NCI-H82 treated with DMSO at 0.1 percent for 48 hours (cell line): Measurements from ENCODE around the gene SMC6.
A peak's percentile ranks its signal among the peaks of the same experiment; 100 is the strongest.

Source experiments
- DNase-seq: peaks from one replicate; lab custom pipeline; 2025; ENCODE audit not compliant: unreplicated experiment; lab: John Stamatoyannopoulos, UW

Gene SMC6

DNA sequence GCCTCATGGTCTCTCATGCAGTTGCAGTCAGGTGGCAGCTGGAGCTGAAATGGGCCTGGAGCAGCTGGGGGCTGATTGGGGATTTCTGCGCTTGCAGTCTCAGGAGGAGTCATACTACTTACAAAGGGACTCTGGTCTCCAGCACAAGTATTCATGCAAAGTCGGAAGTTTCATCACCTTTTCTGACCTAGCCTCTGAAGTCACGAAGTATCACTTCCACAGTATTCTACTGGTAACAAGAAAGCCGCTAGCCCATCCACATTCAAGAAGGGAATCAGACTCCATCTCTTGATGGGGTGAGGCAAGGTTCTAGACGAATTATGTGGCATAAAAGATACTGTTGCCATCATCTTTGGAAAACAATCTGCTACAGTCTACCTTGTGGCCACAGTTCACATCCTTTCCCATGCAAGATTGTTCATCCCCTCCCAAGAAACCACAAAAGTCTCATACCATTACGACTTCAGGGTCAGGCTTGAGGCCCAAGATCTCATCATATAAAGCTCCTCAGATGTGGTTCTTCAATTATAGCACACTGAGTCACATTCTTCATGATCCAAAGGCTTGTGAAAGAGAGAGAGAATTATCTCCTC is 95.3 kb downstream of the SMC6 start:
- no peak for DNase-seq

DNA sequence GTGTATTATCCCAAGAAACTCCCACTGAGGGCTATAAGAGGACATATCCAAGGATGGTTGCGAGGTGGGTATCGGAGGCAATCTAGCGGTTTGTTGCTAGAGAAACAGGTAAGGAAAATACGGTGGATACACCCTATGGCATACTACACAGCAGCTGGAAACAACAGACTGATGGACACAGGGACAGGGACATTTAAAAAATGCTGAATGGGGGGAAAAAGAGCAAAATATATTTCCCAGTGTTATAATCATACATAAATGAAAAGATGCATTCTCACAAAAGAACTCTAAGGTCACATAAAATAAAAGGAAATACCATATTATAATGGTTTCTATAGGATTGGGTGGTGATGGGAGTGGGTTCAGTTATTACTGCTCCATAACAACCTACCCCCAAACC is 95.9 kb downstream of the SMC6 start:
- DNase-seq: no peak

DNA sequence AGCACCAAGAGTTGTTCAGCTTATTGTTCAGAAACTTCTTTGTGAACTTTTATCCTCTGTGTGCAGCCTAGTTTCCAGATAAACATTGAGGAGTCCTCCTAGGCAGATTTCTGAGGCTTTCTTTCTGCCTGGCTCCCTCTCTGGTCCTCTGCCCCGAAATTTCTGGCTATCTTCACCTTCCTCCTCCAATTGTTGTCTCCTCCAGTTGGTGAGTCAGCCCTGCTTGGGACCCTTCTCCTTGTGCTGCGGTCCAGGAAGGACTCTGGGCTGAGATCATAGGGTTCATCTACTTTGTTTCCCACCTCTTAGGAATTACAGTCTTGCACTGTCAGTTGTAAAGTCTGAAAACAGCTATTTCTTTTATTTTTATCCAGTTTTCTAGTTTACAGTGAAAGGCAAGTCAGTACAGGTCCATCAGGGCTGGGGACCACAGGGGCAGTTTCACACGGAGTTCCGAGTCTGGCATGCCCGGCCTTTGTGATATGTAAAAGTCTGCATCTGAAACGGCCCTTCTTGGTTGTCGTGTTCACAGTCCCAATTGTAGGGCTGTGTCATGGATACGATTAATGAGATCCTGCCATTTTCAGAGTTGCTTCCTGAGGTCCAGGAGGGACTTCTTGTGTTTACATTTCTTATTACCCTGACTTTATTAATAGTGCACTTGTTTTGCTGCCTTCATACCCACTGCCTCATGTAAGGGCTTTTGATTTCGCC is 100.8 kb downstream of the SMC6 start:
- DNase-seq: no peak

DNA sequence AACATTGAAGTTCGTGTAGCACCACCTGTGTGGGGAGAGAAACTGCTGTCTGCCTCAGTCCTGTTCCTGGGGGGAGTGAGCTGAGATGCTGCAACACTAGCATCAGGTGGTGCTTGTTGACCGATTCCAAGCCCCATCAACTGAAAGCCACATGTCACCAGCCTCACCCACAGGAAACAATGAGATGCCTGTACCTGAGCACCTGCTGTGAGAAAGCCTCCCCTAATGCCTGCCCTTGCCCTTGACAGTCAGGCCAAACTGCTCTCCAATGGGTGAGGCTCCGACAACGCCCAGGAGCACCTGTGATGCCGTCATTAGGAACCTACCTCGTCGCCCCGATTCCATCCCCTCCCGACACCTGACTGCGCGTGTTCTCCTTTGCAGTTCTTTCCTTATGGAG is 104.6 kb downstream of the SMC6 start:
- DNase-seq: no peak

DNA sequence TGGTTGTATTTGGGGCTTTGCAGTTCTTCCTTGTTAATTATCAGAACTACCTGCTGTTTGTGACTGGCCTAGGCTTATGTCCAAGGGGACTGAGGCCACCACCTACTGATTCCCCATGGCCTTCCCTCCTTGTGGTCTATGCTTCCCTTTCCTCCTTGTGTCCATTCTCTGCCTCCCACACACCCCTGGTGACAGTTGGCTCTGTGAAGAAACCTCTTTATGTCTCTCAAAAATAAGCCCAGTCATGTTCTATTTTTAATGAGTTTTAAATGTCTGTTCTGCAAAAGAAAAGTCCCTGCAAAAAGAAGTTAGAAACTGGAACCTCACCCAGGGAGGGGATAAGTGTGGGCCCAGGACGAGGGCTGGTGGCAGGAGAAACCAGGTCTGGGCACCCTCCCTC is 105.0 kb downstream of the SMC6 start:
- no peak for DNase-seq

DNA sequence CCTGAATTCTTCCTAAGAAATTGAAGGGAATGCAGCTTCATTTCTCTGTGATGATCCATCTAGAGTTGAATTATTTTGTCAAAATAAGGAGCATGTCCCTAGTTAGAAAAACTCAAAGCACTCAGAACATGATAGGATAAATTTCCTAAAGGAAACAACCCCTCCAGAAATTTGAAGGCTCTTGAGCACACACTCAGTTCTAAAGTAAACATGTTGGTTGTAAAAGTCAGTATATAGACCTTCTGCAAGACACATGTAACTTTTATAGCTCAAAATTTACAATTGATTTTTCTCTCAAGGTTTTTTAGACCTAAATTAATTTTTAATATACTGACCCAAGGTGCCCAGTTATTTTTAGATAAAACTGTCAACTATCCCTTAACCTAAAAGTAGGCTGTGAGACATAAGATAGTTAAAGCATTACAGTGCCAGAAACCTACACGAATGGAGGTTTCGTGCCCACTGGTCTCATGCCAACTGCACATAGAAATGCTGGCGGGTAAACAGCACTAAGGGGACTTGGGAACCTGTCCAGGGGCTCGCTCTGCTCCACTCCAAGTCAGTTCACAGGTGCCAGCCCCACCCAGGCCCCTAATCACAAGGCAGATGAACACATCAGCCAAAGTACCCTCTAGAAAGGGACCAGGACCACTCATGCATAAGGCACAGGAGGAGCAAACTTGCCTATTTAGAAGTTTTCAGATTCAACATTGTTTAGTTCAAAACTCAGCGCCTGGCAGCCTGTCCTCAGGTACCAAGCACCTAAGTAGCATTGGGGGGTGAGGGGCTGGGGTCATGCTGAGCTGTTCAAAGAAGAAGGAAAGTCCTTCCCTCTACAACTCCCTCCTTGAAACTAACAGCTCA is 106.5 kb downstream of the SMC6 start:
- DNase-seq: no peak

DNA sequence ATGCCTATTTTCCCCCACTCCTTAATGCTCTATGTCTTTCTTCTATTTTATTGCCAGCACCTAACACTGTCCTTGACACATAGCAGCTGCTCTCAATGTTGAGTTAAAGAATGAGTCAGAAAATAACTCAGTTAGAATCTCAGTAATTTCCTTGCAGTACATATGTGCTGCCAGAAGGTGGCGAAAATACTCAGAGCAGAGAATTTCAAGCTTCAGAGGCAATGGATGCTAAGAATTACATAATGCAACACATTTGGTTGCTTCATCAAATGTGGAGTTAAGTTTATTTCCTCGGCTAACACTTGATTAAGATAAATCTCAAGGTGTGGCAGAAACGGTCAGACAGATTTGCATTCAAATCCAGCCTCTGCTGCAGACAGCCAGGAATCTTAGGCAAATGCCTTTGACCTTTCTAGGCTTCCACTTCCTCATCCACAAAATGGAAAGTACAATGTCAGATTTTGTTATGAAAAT is 107.5 kb downstream of the SMC6 start:
- peak; percentile 21 for DNase-seq

DNA sequence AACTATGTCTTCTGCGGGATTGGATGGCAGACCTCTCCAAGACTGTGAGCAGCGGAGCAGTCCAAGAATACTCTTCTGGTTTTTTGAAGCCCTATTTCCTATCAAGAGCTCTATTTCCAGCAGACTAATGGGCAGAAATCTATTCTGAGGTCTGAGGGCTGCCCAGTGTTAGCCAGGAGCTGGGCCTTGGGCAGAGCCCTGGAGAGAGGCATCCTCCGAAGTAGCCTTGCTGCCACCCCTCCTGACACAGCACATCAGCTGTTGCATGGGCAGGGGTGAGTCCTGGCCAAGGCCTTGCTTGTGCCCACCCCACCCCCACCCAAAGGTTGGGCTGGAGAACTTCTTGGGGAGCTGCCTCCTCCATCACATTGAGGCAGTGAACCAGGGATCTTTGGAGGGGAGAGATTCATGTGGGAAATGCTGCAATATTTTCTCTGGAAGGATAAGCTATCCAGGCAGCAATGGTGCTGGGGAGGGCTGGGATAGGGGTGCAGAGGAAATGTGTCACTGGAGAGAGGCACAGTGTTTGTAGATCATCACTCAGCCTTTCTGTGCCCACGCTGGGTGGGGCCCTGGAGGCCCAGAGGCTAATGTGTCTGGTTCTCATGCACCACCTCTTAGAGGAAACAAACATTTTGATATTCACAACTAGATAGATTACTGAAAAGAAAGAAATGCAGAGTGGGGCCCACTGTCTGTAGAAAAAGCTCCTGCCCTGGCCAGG is 108.5 kb downstream of the SMC6 start:
- no peak for DNase-seq

DNA sequence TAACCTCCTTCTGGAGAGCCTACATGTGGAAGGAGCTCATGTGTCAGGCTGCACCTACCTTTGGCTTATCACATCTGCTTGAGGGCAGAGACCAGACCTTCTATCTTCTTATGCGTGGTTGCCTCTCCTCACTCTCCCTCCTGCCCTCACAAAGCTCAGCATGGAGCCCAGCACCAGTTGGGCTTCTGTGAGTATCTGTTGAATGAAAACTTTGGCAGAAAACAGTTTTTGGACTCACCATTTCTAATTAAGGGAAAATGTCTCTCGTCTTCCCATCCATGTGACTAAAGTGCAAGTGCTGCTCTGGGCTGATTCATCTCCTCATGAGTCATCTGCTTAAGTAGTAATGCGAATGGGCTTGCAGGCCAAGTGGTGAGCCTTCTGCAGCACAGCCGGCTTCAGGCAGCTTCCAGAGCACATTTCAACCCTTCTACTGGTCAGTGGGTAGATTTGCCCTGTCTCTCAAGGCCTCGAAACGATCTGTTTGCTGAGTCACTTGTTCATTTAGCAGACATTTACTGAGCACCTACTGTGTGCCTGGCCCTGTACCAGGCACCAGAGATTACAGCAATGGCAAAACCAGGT is 110.5 kb downstream of the SMC6 start:
- no peak for DNase-seq

DNA sequence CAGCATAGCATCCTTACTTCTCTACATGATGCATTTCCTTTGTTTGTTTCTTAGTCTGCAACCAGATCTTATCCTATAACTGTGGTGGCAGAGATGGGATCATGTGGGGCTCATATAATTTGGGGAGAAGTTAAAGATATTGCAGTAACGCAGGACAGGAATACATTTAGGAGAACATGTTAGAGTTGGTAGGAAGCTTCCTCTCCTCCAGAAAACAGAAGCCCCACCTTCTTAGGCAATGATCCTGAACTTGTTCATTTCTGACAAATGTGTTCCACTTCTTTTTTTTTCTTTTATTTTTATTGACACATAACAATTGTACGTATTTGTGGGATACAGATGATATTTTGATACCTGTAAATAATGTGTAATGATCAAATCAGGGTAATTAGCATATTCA is 113.2 kb downstream of the SMC6 start:
- DNase-seq: no peak

DNA sequence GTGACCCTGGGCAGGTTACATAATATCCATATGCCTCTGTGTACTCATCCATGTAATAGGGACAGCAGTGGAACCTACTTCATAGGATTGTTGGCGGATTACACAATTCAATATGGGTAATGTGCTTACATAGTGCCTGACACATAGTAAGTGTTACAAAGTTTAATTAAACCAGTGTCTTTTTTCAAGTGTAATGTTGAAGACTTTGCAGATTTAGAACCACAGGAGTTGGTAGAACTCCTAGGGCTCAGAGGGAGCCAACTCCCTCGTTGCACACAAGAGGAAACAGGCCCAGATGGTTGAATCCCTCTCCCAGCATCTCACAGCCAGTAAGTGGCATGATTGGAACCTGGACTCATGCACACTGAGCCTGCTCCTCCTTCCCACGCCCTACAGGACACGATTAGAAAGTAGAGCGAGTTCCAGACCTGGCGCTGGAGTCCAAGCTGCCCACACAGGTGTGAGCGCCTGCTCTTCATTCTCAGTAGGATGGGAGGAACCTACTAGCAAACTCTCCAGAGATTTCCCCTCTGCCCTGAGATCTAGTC is 115.3 kb downstream of the SMC6 start:
- no peak for DNase-seq

DNA sequence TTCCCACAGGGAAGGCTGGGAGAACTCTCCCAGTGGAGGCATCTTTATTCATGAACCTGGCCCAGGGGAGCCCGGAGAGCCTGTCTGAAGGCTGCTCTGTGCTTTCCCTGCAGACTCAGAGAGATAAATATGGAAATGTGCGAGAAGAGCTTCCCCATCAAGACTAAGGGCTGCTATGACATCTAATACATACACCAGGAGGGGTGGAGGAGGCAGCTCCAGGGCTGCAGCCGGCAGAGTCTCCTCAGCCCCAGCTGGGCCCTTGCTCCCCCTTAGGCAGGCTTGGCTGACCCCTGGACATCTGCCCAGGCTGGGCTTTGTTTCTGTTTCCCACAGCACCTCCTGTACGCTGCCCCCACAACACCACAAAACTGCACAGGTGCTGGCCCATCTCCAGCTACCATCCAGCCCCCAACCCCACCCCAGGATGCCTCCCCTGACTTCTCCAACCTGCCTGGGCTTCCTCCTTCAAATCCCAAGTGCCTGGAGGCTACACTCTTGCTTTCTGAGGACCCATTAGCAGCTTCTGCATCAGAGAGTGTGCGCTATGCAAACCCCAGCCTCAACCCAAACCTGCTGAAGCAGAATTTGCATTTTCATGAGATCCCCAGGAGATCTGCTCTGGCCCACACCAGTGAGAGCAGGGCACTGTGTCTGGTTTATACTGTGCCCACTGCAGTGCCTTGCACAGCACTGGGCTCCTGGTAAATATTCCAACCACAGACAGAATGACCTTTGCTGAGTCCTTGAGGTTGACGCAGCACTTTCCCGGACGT is 116.3 kb downstream of the SMC6 start:
- DNase-seq: no peak

DNA sequence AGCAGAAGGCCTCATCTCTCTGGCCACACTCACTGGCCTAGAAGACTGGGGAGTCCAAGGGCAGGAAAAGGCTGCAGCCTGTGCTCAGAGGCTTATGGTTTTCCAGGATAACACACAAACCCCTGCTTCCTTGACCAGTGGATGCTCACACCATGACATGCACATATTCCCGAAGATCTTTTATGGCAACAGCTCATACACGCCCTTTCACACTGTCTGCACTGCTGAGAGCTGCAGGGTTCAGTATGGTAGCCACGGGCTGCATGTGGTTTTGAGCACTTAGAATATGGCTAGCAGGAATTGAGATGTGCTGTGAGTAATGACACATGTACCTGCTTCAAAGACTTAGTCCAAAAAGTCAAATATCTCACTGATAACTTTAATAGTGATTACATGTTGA is 117.4 kb downstream of the SMC6 start:
- no peak for DNase-seq

DNA sequence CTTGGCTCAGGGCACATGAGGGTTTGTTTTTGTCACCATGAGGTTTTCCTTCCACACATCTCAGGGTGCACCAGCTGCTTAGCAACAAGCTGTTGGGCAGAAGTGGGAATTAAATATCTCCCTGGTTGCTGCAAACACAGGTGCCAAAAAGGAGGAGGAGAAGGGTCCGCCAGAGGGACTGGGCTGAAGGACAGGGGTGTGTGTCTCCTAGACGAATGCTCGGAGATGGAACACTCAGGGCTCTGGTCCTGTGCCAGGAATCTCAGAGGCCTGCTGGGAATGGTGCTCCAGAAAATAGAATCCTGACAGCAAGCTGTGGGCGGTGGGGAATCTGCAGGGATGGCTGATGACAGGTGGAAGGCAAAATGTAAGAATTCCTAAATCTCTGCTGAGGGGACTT is 118.6 kb downstream of the SMC6 start:
- DNase-seq: no peak

DNA sequence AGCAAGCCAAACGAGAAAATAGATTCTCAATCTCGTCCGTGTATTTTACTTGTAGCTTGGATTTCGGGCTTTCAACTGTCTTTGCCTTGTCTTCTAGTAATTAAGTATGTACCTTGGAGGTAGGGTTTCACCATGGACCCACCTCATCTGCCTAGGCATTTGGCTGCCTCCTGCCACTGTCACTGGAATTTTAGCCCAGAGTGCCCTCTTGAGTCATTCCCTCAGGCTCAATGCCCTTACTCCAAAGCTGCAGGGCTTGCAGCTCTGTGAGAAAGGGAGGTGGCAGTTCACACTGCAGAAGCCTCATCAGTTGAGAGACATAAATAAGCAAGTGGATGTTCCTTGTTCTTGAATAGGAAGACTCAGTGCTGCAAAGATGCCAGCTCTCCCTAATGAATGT is 123.5 kb downstream of the SMC6 start:
- DNase-seq: no peak

DNA sequence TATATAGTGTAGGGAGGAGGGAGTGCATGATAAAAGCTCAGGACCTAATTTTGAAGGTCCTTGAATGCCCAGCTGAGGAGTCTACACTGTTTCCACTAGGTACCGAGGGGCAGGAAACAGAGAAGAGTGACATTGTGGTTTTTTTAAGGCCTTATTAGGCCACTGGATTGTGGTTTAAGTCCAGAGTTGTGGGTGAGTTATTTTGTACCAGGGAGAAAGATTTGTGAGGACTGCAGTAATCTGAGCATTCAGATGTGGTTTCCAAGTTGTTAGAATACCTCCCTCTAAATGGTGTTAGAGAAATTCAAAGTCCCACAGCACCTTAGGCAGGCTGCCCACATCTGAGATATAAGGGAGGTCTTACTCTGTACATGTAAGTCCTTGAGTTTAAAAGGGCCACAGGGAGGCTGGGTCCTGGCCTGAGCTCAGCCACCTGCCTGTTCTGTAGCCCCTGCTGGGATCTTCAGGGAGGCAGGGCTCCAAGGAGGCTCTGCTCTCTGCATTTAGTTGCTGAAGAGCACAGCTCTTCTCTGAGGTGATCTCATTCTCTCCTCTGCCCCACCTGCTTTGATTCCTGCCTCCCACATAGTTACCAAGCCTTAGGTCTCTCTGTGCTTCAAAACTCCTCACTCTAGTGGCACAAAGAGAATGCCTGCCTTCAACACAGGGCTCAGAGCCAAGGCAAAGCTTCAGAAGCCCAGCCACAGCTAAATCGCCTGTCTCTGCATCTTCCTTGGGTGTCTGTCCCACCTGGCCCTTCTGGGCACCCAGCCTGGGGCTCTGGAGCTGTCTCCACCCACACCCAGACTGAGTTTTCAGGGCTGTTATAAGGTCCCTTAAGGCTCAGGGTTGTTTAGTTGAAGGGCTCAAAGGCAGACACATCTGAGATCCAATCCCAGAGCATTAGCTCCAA is 125.0 kb downstream of the SMC6 start:
- DNase-seq: no peak

DNA sequence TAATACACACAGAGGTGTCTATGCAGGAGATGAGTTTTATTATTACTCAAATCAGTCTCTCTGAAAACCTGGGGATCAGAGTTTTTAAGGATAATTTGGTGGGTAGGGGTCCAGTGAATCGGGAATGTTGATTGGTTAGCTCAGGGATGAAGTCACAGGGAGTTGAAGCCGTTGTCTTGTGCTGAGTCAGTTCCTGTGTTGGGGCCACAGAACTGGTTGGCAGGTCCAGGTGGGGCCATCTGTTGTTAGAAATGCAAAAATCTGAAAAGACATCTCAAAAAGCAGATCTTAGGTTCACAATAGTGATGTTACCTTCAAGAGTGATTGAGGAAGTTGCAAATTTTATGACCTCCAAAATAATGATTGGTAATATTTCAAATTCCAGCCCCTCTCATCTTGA is 126.2 kb downstream of the SMC6 start:
- no peak for DNase-seq

DNA sequence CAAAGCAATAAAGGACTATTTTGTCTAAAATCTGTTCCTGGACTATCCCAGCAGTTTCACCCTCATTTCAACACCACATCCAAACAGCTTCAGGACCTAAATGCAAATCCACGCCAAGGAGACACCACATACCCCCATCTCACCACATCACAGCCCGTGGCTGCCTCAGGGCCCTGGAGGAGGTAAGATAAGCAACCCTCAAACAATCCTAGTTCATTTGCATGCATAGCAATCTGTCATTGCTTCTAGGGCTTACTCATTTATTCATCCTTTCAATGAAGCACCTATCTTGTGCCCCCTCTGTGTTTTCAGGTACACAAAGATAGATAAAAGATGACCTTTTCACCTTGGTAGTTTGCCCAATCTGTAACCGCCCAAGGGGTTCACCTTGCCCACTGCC is 126.6 kb downstream of the SMC6 start:
- DNase-seq: no peak

DNA sequence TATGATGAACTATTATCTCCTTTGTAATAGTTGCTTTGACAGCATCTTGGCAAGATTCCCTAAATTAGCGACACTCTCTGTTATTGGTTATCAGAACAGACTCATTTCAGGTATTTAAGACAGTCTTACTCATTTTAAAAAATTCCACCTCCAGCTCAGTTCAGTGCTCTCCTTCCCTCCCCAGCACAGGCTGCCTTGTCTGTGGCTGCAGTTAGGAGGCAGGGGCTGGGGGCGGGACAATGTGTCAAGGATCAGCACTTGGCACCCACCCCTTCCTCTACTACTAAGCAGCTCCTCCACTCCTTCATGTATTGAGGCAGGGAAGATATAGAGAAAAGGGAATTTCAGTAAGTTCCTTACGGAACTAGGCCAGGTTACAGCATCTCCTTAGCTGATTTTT is 128.2 kb downstream of the SMC6 start:
- no peak for DNase-seq
